GM12875 (cell line): Measurements from ENCODE around the gene TPST1.
"Not testable (repeated sequence)": the region's sequence is repeated elsewhere in the genome, so short reads cannot be mapped to it uniquely, and the experiment has no call there.

ENCODE experiments used
- H3K4me3 ChIP-seq: one replicate; pipeline ENCODE4 v1.5.1; 2011; ENCODE audit warnings: low read depth, low read length, control low read depth
- CTCF ChIP-seq: IDR thresholded peaks from 2 replicates; pipeline ENCODE4 v1.5.1; 2011; ENCODE audit warnings: low read depth, mild to moderate bottlenecking, control low read depth, inconsistent platforms, low read length, moderate library complexity, borderline replicate concordance; ENCODE audit not compliant: insufficient read depth

Gene TPST1

GRCh38 chr7:66353547-66353946, 148.4 kb downstream of the TPST1 start:
- TF ChIP-seq CTCF = no peak
- no peak overlapping the region for H3K4me3 ChIP-seq

DNA sequence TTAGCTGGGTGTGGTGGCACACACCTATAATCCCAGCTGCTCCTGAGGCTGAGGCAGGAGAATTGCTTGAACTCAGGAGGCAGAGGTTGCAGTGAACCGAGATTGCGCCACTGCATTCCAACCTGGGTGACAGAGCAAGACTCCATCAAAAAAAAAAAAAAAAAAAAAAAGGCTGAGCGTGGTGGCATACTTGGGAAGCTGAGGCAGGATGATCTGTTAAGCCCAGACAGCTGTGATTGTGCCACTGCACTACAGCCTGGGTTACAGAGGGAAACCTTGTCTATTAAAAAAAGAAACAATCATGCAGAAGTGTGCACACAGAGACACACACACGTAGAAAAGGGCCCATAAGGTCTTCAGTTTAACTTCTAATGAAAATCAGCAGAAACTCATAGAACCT, 150.6 kb downstream of the TPST1 start:
- no peak for TF ChIP-seq CTCF
- H3K4me3 ChIP-seq = no peak overlapping the region

DNA sequence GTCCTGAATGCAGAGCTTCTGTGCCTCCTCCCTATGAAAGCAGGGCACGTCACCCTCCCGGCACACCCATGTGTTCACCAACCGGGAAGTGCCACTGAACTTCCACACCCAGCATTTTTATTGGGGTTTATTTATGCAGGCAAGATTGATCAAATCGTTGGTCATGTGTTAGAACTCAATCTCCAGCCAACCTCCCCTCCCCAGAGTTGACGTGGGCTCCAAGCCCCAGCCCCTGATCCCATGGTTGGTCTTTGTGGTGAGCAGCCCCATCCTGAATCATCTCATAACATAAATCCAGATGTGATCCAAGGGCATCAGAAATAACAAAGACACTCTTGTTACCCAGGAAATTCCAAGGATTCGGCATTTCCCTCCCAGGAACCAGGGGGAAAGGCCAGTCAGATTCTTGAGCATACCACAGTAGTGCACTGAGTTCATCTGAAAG, 151.2 kb downstream of the TPST1 start:
- TF ChIP-seq CTCF = no peak
- no peak overlapping the region for H3K4me3 ChIP-seq

- no peak for TF ChIP-seq CTCF
- H3K4me3 ChIP-seq = no peak overlapping the region
Measured at GRCh38 chr7:66357087-66357486, 152.0 kb downstream of the TPST1 start.

- H3K4me3 ChIP-seq = no peak overlapping the region
- no peak for TF ChIP-seq CTCF
Measured at GRCh38 chr7:66359656-66360211, 154.6 kb downstream of the TPST1 start.

DNA sequence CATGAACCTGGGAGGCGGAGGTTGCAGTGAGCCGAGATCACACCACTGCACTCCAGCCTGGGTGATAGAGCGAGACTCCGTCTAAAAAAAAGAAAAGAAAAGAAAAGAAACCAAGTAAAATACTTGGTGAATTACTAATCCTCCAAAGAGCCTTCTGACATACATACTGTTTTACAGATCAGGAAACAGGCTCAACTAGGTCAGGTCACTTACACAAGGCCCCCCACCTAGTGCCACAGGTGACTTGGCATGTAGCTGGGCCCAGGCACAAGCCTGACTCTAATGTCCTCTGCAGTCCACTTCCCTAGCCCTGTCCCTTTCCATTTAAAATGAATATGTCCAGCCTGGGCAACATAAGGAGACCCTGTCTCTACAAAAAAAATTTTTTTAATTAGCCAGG, 157.0 kb downstream of the TPST1 start:
- H3K4me3 ChIP-seq = no peak overlapping the region
- TF ChIP-seq CTCF = no peak

- no peak overlapping the region for H3K4me3 ChIP-seq
- no peak for TF ChIP-seq CTCF
Measured at GRCh38 chr7:66363635-66364034, 158.5 kb downstream of the TPST1 start.

GRCh38 chr7:66365031-66365430, 159.9 kb downstream of the TPST1 start:
- H3K4me3 ChIP-seq = not testable (repeated sequence)
